SK-N-SH (cell line): Measurements from ENCODE around the gene ZDHHC5.
"Not testable (repeated sequence)": the region's sequence is repeated elsewhere in the genome, so short reads cannot be mapped to it uniquely, and the experiment has no call there.

Source experiments
- CTCF ChIP-seq: fragments of 200-600 bp; sonication (generic); IDR thresholded peaks from 2 replicates; pipeline ENCODE4 v1.6.1; 2017; ENCODE audit warnings: antibody characterized with exemption, mild to moderate bottlenecking, moderate library complexity
- EP300 ChIP-seq, 2 experiments: IDR thresholded peaks; 2 replicates each; pipeline versions ENCODE4 v1.4.0 to v1.6.1; 2012; ENCODE audit warnings: borderline replicate concordance in 1 of 2, low read depth in 1 of 2, low read length in 1 of 2
- GABPA ChIP-seq: IDR thresholded peaks from 2 replicates; pipeline ENCODE4 v1.4.0; 2012; ENCODE audit warnings: low read depth, mild to moderate bottlenecking
- NRF1 ChIP-seq: IDR thresholded peaks from 2 replicates; pipeline ENCODE4 v1.6.1; 2012; ENCODE audit warnings: low read depth, mild to moderate bottlenecking, low read length
- RAD21 ChIP-seq: IDR thresholded peaks from 2 replicates; pipeline ENCODE4 v1.6.1; 2012; ENCODE audit warnings: mild to moderate bottlenecking, low read length
- RCOR1 ChIP-seq: fragments of 150-350 bp; IDR thresholded peaks from 2 replicates; pipeline ENCODE4 v1.6.1; 2017; ENCODE audit warnings: antibody characterized with exemption, low read length
- TF ChIP-seq, protein P1 (sequence below): fragments of 150-350 bp; IDR thresholded peaks from 2 replicates; pipeline ENCODE4 v1.6.1; 2016; ENCODE audit warnings: mild to moderate bottlenecking, low read depth, low read length

- TF ChIP-seq CTCF; EP300 (IDR thresholded peaks at IDR 0.05; ENCODE audit: borderline replicate concordance in 1 of 2, low read depth in 1 of 2, low read length in 1 of 2); NRF1; GABPA; RCOR1; RAD21: not testable (repeated sequence)
- TF ChIP-seq, protein P1, sequence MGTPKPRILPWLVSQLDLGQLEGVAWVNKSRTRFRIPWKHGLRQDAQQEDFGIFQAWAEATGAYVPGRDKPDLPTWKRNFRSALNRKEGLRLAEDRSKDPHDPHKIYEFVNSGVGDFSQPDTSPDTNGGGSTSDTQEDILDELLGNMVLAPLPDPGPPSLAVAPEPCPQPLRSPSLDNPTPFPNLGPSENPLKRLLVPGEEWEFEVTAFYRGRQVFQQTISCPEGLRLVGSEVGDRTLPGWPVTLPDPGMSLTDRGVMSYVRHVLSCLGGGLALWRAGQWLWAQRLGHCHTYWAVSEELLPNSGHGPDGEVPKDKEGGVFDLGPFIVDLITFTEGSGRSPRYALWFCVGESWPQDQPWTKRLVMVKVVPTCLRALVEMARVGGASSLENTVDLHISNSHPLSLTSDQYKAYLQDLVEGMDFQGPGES: not testable (repeated sequence)
Observed at GRCh38 chr11:57652230-57652629, 15.7 kb upstream of the ZDHHC5 start.
